GM12874 (cell line): ENCODE measurements around the gene ABCA4.

Experiments
- TF ChIP-seq, protein P1 (sequence below): IDR thresholded peaks from 2 replicates; pipeline ENCODE4 v1.5.1; 2011; ENCODE audit warnings: low read depth, mild to moderate bottlenecking, control low read depth, low read length, moderate library complexity; ENCODE audit not compliant: insufficient read depth

ABCA4 gene

DNA sequence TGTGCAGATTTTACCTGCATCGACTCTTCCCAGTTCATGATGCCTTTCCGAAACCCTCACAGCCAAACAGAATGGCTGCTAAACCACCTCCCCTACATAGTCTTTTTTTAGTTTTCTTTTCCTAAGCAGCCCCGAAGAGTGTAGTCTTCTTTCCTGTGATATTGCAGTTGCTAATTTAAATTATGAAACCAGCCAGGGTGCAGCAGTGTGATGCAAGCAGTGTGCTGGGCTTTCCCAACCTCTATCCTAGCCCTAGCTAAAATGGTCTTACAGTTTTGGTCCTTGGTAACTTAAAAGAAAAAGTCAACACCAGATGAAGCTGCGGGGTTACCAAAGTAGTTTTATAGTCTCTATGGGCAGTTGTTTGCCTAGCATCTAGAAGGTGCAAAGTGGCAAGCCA is 129.7 kb downstream of the ABCA4 start:
- TF ChIP-seq, protein P1, sequence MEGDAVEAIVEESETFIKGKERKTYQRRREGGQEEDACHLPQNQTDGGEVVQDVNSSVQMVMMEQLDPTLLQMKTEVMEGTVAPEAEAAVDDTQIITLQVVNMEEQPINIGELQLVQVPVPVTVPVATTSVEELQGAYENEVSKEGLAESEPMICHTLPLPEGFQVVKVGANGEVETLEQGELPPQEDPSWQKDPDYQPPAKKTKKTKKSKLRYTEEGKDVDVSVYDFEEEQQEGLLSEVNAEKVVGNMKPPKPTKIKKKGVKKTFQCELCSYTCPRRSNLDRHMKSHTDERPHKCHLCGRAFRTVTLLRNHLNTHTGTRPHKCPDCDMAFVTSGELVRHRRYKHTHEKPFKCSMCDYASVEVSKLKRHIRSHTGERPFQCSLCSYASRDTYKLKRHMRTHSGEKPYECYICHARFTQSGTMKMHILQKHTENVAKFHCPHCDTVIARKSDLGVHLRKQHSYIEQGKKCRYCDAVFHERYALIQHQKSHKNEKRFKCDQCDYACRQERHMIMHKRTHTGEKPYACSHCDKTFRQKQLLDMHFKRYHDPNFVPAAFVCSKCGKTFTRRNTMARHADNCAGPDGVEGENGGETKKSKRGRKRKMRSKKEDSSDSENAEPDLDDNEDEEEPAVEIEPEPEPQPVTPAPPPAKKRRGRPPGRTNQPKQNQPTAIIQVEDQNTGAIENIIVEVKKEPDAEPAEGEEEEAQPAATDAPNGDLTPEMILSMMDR: no peak

GRCh38 chr1:93990010-93990409 is 130.9 kb downstream of the ABCA4 start:
- TF ChIP-seq, protein P1: no peak

GRCh38 chr1:93989601-93990000 is 131.3 kb downstream of the ABCA4 start:
- TF ChIP-seq, protein P1: no peak

- TF ChIP-seq, protein P1: no peak
Observed at GRCh38 chr1:93988634-93989350, 132.2 kb downstream of the ABCA4 start.

GRCh38 chr1:93981274-93981667 is 139.7 kb downstream of the ABCA4 start:
- TF ChIP-seq, protein P1: no peak

- TF ChIP-seq, protein P1: peak; percentile 47; the same call in 1 of the 2 replicates
Observed at GRCh38 chr1:93980320-93981273, 140.4 kb downstream of the ABCA4 start.

DNA sequence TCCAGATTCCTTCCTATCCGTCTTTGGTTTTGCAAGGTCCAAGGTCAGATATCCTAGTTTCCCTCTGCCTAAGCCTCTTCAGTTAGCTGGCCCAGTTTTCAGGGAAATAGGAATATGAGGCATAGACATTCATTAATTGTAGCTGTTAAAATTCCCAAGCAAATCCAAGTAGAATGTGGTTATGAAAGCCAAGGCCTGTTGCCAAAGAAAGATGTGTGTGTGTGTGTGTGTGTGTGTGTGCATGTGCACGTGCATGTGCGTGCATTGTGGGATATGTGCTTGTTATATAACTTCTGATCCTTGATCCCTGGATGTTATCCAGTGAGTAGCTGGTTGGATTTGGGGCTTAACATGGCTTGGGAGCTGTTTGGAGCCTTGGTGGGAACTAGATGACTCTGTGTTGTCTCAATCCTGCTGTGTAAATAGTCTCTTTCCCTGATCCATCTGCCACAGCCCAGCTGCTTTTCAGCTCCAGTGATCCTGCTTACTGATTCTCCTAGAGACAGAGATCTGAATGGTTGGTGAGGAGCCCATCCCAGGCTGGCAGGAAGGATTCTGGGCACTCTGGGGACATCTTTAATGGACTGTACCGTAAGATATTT is 141.1 kb downstream of the ABCA4 start:
- TF ChIP-seq, protein P1: no peak
